ENCODE measurements around the gene PTPMT1.

- TF ChIP-seq TAF1 (IDR thresholded peaks at IDR 0.05; ENCODE audit: borderline replicate concordance, low read depth, low read length) (no peak), POLR2AphosphoS5 (IDR thresholded peaks at IDR 0.05; ENCODE audit: low read depth, low read length) (no peak)
Measured at GRCh38 chr11:47527186-47527585, 38.2 kb upstream of the PTPMT1 start.

All from GM12892 (cell line).